T-helper 17 cell (primary cell): ENCODE measurements around the gene CALCR. TPM values are rescaled to one million over a fixed set of nuclear protein-coding genes. Genes with fewer than 3 reads are reported as not detected.
"Not testable (repeated sequence)": the region's sequence is repeated elsewhere in the genome, so short reads cannot be mapped to it uniquely, and the experiment has no call there.

Experiments
- ATAC-seq: fragments of 150-1000 bp; cut with Tn5 transposase; 2 replicates; pipeline ENCODE4 v1.10.0; 2021; ENCODE audit warnings: mild to moderate bottlenecking, moderate library complexity
- DNase-seq, 3 donors: peaks; one replicate each; pipeline versions ENCODE4 v3.0.0 to v3.0.0-alpha.2; 2020 to 2021
- H3K9me3 ChIP-seq: one replicate; pipeline ENCODE4 v1.7.0; 2013; ENCODE audit warnings: low read length, mild to moderate bottlenecking; ENCODE audit not compliant: control insufficient read depth, poor library complexity, severe bottlenecking
- H3K27ac Mint-ChIP-seq: one replicate; pipeline ENCODE4 v1.8.0; 2022; ENCODE audit warnings: mild to moderate bottlenecking, moderate library complexity, mixed read lengths
- H3K27me3 Mint-ChIP-seq: one replicate; pipeline ENCODE4 v1.8.0; 2022; ENCODE audit warnings: mixed read lengths
- H3K36me3 Mint-ChIP-seq: one replicate; pipeline ENCODE4 v1.8.0; 2022; ENCODE audit warnings: low read depth, mixed read lengths
- H3K4me1 Mint-ChIP-seq: one replicate; pipeline ENCODE4 v1.8.0; 2022; ENCODE audit warnings: mild to moderate bottlenecking, mixed read lengths
- H3K4me3 Mint-ChIP-seq: one replicate; pipeline ENCODE4 v1.8.0; 2022; ENCODE audit warnings: mild to moderate bottlenecking, moderate library complexity, mixed read lengths
- total RNA-seq, 4 donors: library from RNA in 2 of 4; stranded (reverse) in 2 of 4; gene quantifications; one replicate each; pipeline ENCODE4 v1.2.3 and lab custom pipeline; 2022 to 2026

The CALCR gene
- total RNA-seq (not detected), total RNA-seq (lab: John Stamatoyannopoulos, UW) (0 reads per million in 2 donors)

GRCh38 chr7:93574646-93575554, at the start of gene CALCR:
Gene CALCR (minus strand): TSS chr7:93574724. CDS start chr7:93486981, 87,743 bp downstream.
- DNase-seq = no peak
- H3K27ac Mint-ChIP-seq = no peak within 1 kb of the TSS
- ATAC-seq = no peak
- H3K27me3 Mint-ChIP-seq = peaks cover 34% of the 10 kb centered on the region
- no peak within 1 kb of the TSS for H3K4me3 Mint-ChIP-seq
- H3K9me3 ChIP-seq = no peaks in the 10 kb centered on the region
- peaks cover 3% of the 10 kb centered on the region for H3K4me1 Mint-ChIP-seq
- peaks cover 2% of the 10 kb centered on the region for H3K36me3 Mint-ChIP-seq

GRCh38 chr7:93623816-93624215, 49.3 kb upstream of the CALCR start:
- no peaks in the 10 kb centered on the region for H3K36me3 Mint-ChIP-seq
- no peak for ATAC-seq
- no peak overlapping the region for H3K27ac Mint-ChIP-seq
- H3K4me3 Mint-ChIP-seq = no peak overlapping the region
- H3K27me3 Mint-ChIP-seq = no peaks in the 10 kb centered on the region
- DNase-seq = no peak
- H3K4me1 Mint-ChIP-seq = no peaks in the 10 kb centered on the region
- H3K9me3 ChIP-seq = no peaks in the 10 kb centered on the region

- no peak for DNase-seq
- Mint-ChIP-seq H3K36me3 (no peaks in the 10 kb centered on the region), H3K27ac (no peak overlapping the region), H3K27me3 (no peaks in the 10 kb centered on the region), H3K4me3 (no peak overlapping the region), H3K4me1 (no peaks in the 10 kb centered on the region)
- H3K9me3 ChIP-seq = no peaks in the 10 kb centered on the region
- no peak for ATAC-seq
Measured at GRCh38 chr7:93622036-93623033, 47.8 kb upstream of the CALCR start.

GRCh38 chr7:93620864-93621263, 46.3 kb upstream of the CALCR start:
- DNase-seq (no peak), ATAC-seq (no peak)
- no peaks in the 10 kb centered on the region for H3K27me3 Mint-ChIP-seq
- H3K4me3 Mint-ChIP-seq = no peak overlapping the region
- H3K4me1 Mint-ChIP-seq = no peaks in the 10 kb centered on the region
- no peaks in the 10 kb centered on the region for H3K9me3 ChIP-seq
- no peak overlapping the region for H3K27ac Mint-ChIP-seq
- no peaks in the 10 kb centered on the region for H3K36me3 Mint-ChIP-seq

GRCh38 chr7:93620057-93620456, 45.5 kb upstream of the CALCR start:
- H3K27me3 Mint-ChIP-seq = no peaks in the 10 kb centered on the region
- H3K27ac Mint-ChIP-seq = no peak overlapping the region
- no peaks in the 10 kb centered on the region for H3K9me3 ChIP-seq
- no peaks in the 10 kb centered on the region for H3K36me3 Mint-ChIP-seq
- ATAC-seq = no peak
- H3K4me3 Mint-ChIP-seq = no peak overlapping the region
- H3K4me1 Mint-ChIP-seq = no peaks in the 10 kb centered on the region
- no peak for DNase-seq

- Mint-ChIP-seq H3K36me3 (no peaks in the 10 kb centered on the region), H3K27ac (no peak overlapping the region), H3K4me3 (no peak overlapping the region), H3K27me3 (no peaks in the 10 kb centered on the region), H3K4me1 (no peaks in the 10 kb centered on the region)
- no peak for DNase-seq
- no peaks in the 10 kb centered on the region for H3K9me3 ChIP-seq
- ATAC-seq = no peak
Measured at GRCh38 chr7:93601363-93601762, 26.8 kb upstream of the CALCR start.

- ATAC-seq = no peak
- H3K27ac Mint-ChIP-seq = no peak overlapping the region
- H3K4me3 Mint-ChIP-seq = no peak overlapping the region
- no peaks in the 10 kb centered on the region for H3K9me3 ChIP-seq
- H3K4me1 Mint-ChIP-seq = no peaks in the 10 kb centered on the region
- DNase-seq = no peak
- H3K27me3 Mint-ChIP-seq = peaks cover 6% of the 10 kb centered on the region
- H3K36me3 Mint-ChIP-seq = no peaks in the 10 kb centered on the region
Measured at GRCh38 chr7:93594250-93594649, 19.7 kb upstream of the CALCR start.

GRCh38 chr7:93592588-93593266, 18.2 kb upstream of the CALCR start:
- H3K9me3 ChIP-seq = no peaks in the 10 kb centered on the region
- ATAC-seq (no peak), DNase-seq (no peak)
- H3K36me3 Mint-ChIP-seq = no peaks in the 10 kb centered on the region
- no peaks in the 10 kb centered on the region for H3K4me1 Mint-ChIP-seq
- no peak overlapping the region for H3K27ac Mint-ChIP-seq
- H3K27me3 Mint-ChIP-seq = peaks cover 6% of the 10 kb centered on the region
- H3K4me3 Mint-ChIP-seq = no peak overlapping the region

- H3K36me3 Mint-ChIP-seq, ATAC-seq, H3K27me3 Mint-ChIP-seq, H3K4me1 Mint-ChIP-seq, H3K4me3 Mint-ChIP-seq, DNase-seq, H3K9me3 ChIP-seq, H3K27ac Mint-ChIP-seq: not testable (repeated sequence)
Measured at GRCh38 chr7:93591224-93592050, 16.9 kb upstream of the CALCR start.

- H3K27ac Mint-ChIP-seq, H3K9me3 ChIP-seq, H3K4me3 Mint-ChIP-seq, ATAC-seq, DNase-seq, H3K36me3 Mint-ChIP-seq, H3K4me1 Mint-ChIP-seq, H3K27me3 Mint-ChIP-seq: not testable (repeated sequence)
Measured at GRCh38 chr7:93586479-93586865, 11.9 kb upstream of the CALCR start.

GRCh38 chr7:93585694-93586478, 11.4 kb upstream of the CALCR start:
- ATAC-seq, H3K27ac Mint-ChIP-seq, DNase-seq, H3K4me1 Mint-ChIP-seq, H3K27me3 Mint-ChIP-seq, H3K4me3 Mint-ChIP-seq, H3K9me3 ChIP-seq, H3K36me3 Mint-ChIP-seq: not testable (repeated sequence)

GRCh38 chr7:93579431-93579830, 4.9 kb upstream of the CALCR start:
- no peak for DNase-seq
- Mint-ChIP-seq H3K4me1 (peaks cover 3% of the 10 kb centered on the region), H3K4me3 (no peak overlapping the region), H3K36me3 (peaks cover 2% of the 10 kb centered on the region), H3K27me3 (peaks cover 26% of the 10 kb centered on the region), H3K27ac (no peak overlapping the region)
- H3K9me3 ChIP-seq = no peaks in the 10 kb centered on the region
- no peak for ATAC-seq
